Measurements from ENCODE around the gene CCER1. TPM values are rescaled to one million over a fixed set of nuclear protein-coding genes. Genes with fewer than 3 reads are reported as not detected.

CCER1 gene
- total and polyA plus RNA-seq, 9 of the 15 experiments (the other 6 are each of a cell fraction or from before 2014, with no cell fraction given), result not detected

DNA sequence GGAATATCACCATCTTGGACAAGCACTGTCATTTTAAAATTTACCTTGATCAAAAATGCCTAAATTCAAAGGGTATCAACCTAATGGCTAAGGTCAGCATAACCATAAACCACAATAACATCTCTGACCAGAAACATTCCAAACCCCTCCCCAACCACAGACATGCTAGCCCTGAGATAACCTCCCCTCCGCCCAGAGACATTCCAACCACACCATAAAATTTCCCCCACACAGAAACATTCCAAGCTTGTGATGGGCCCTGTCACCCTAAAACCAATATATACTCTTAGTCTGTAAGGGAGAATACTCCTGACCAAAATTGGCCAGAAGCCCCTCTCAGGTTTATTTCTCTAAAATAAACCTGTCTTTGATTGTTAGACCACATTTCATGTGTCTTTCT, 32.1 kb upstream of the CCER1 start:
- Histone ChIP-seq H2AFZ (ENCODE audit: low read depth, low read length) (no peak overlapping the region), H3K36me3 (ENCODE audit: control insufficient read depth, insufficient read depth, low read length) (no peaks in the 10 kb centered on the region), H3K4me1 (replicated peaks in 1 of 2; ENCODE audit: control insufficient read depth in 2 of 2, insufficient read depth in 2 of 2, low read length in 2 of 2) (no peaks in the 10 kb centered on the region), H3K4me3 (no peak overlapping the region), H3K4me2 (ENCODE audit: insufficient read depth, low read length) (no peak overlapping the region), H3K27me3 (ENCODE audit: control insufficient read depth in 2 of 2, insufficient read depth in 2 of 2, low read length in 2 of 2) (no peaks in the 10 kb centered on the region), H3K27ac (ENCODE audit: extremely low read depth, low read depth, low read length) (no peak overlapping the region), H4K20me1 (replicated peaks; ENCODE audit: control insufficient read depth, insufficient read depth, low read length) (no peaks in the 10 kb centered on the region), H3K9me1 (ENCODE audit: control insufficient read depth, insufficient read depth, low read length) (no peaks in the 10 kb centered on the region), H3K9ac (ENCODE audit: insufficient read depth in 1 of 2, low read depth in 2 of 2, low read length in 2 of 2) (no peak overlapping the region), H3K9me3 (replicated peaks; ENCODE audit: control insufficient read depth, insufficient read depth, low read depth, low read length) (no peaks in the 10 kb centered on the region), H3K79me2 (ENCODE audit: control insufficient read depth, insufficient read depth, low read length) (no peaks in the 10 kb centered on the region)
- TF ChIP-seq SIN3B (IDR thresholded peaks at IDR 0.05; ENCODE audit: low read depth), result no peak
- no peak for TF ChIP-seq TGIF2 (CRISPR knock-in tag; IDR thresholded peaks at IDR 0.05)
- no peak for TF ChIP-seq ZNF140 (CRISPR knock-in tag; IDR thresholded peaks at IDR 0.05)
- TF ChIP-seq PCBP1 (IDR thresholded peaks at IDR 0.05; ENCODE audit: low read depth, low read length, poor library complexity, severe bottlenecking), result no peak
- TF ChIP-seq, protein P1, sequence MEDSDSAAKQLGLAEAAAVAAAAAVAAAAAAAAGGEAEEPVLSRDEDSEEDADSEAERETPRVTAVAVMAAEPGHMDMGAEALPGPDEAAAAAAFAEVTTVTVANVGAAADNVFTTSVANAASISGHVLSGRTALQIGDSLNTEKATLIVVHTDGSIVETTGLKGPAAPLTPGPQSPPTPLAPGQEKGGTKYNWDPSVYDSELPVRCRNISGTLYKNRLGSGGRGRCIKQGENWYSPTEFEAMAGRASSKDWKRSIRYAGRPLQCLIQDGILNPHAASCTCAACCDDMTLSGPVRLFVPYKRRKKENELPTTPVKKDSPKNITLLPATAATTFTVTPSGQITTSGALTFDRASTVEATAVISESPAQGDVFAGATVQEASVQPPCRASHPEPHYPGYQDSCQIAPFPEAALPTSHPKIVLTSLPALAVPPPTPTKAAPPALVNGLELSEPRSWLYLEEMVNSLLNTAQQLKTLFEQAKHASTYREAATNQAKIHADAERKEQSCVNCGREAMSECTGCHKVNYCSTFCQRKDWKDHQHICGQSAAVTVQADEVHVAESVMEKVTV (CRISPR knock-in tag; IDR thresholded peaks at IDR 0.05), result no peak
- no peak for TF ChIP-seq HCFC1 (IDR thresholded peaks at IDR 0.05; ENCODE audit: low read depth, low read length)
- TF ChIP-seq EHMT2 (IDR thresholded peaks at IDR 0.05), result no peak
- TF ChIP-seq, protein P2, sequence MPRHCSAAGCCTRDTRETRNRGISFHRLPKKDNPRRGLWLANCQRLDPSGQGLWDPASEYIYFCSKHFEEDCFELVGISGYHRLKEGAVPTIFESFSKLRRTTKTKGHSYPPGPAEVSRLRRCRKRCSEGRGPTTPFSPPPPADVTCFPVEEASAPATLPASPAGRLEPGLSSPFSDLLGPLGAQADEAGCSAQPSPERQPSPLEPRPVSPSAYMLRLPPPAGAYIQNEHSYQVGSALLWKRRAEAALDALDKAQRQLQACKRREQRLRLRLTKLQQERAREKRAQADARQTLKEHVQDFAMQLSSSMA (CRISPR knock-in tag; IDR thresholded peaks at IDR 0.05), result no peak
- TF ChIP-seq PML (IDR thresholded peaks at IDR 0.05; ENCODE audit: low read length), result no peak
- no peak for TF ChIP-seq ZNF589 (CRISPR knock-in tag; IDR thresholded peaks at IDR 0.05; ENCODE audit: low read depth)
- TF ChIP-seq HDAC8 (tag; IDR thresholded peaks at IDR 0.05), result no peak
- TF ChIP-seq POLR2A (conservative IDR thresholded peaks at IDR 0.05), result no peak
- no peak for TF ChIP-seq SRSF7 (optimal IDR thresholded peaks at IDR 0.05; ENCODE audit: low read depth, low read length)
- TF ChIP-seq, protein P3, sequence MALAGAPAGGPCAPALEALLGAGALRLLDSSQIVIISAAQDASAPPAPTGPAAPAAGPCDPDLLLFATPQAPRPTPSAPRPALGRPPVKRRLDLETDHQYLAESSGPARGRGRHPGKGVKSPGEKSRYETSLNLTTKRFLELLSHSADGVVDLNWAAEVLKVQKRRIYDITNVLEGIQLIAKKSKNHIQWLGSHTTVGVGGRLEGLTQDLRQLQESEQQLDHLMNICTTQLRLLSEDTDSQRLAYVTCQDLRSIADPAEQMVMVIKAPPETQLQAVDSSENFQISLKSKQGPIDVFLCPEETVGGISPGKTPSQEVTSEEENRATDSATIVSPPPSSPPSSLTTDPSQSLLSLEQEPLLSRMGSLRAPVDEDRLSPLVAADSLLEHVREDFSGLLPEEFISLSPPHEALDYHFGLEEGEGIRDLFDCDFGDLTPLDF (CRISPR knock-in tag; IDR thresholded peaks at IDR 0.05), result no peak
- no peak for TF ChIP-seq CHCHD3 (CRISPR knock-in tag; IDR thresholded peaks at IDR 0.05)
- TF ChIP-seq ASH1L (IDR thresholded peaks at IDR 0.05; ENCODE audit: borderline replicate concordance, low read depth, partially characterized antibody), result no peak
- no peak for TF ChIP-seq SAFB (IDR thresholded peaks at IDR 0.05; ENCODE audit: borderline replicate concordance, low read depth, low read length)
- TF ChIP-seq RCOR1 (IDR thresholded peaks at IDR 0.05; ENCODE audit: borderline replicate concordance in 1 of 2, low read depth in 2 of 2, low read length in 2 of 2), result no peak
- TF ChIP-seq PRMT5 (CRISPR knock-in tag; IDR thresholded peaks at IDR 0.05), result no peak
- DNase-seq (ENCODE audit: extremely low read depth in 1 of 4, low spot score in 3 of 4) (no peak), FAIRE-seq (no peak), ATAC-seq (no peak)
- ChIA-PET POLR2A (no interaction called here), CTCF (ENCODE audit: low intra/inter-chr PET ratio) (no interaction called here)
- intact Hi-C loops (cut with micrococcal nuclease), result no loop called here
- BruUV-seq (replicated peaks), result no TSS peak
- WGBS (ENCODE audit: insufficient coverage, low coverage, missing lambda C conversion rate), result 0% methylated on average over 1 of the region's 1 CpG
- in situ Hi-C loops (cut with MboI), result loop anchor here (25.0 kb wide), 1 partner anchor 350 kb away; no protein-coding TSS in a partner anchor

All from K562 (cell line).